ENCODE results near the gene PANX1.
"Not testable (repeated sequence)": the region's sequence is repeated elsewhere in the genome, so short reads cannot be mapped to it uniquely, and the experiment has no call there.

PANX1 gene

GRCh38 chr11:94128746-94129511 lies at the start of gene PANX1:
PANX1 (plus strand) TSS chr11:94128841; CDS start chr11:94129313, 472 bp downstream.
- DNase-seq (ENCODE audit: low spot score): peak; percentile 64

- no peak for DNase-seq (ENCODE audit: low spot score)
Measured at GRCh38 chr11:94084164-94084563, 44.5 kb upstream of the PANX1 start.

GRCh38 chr11:94088906-94089305 lies 39.7 kb upstream of the PANX1 start:
- no peak for DNase-seq (ENCODE audit: low spot score)

GRCh38 chr11:94089341-94089740 lies 39.3 kb upstream of the PANX1 start:
- DNase-seq (ENCODE audit: low spot score): no peak

- DNase-seq (ENCODE audit: low spot score): no peak
Measured at GRCh38 chr11:94090401-94090800, 38.2 kb upstream of the PANX1 start.

- no peak for DNase-seq (ENCODE audit: low spot score)
Measured at GRCh38 chr11:94091091-94091490, 37.5 kb upstream of the PANX1 start.

- no peak for DNase-seq (ENCODE audit: low spot score)
Measured at GRCh38 chr11:94100253-94100652, 28.4 kb upstream of the PANX1 start.

- no peak for DNase-seq (ENCODE audit: low spot score)
Measured at GRCh38 chr11:94103471-94103870, 25.2 kb upstream of the PANX1 start.

- no peak for DNase-seq (ENCODE audit: low spot score)
Measured at GRCh38 chr11:94104734-94105133, 23.9 kb upstream of the PANX1 start.

GRCh38 chr11:94106716-94107115 lies 21.9 kb upstream of the PANX1 start:
- no peak for DNase-seq (ENCODE audit: low spot score)

- no peak for DNase-seq (ENCODE audit: low spot score)
Measured at GRCh38 chr11:94107363-94107762, 21.3 kb upstream of the PANX1 start.

- DNase-seq (ENCODE audit: low spot score): no peak
Measured at GRCh38 chr11:94111241-94111640, 17.4 kb upstream of the PANX1 start.

- no peak for DNase-seq (ENCODE audit: low spot score)
Measured at GRCh38 chr11:94111660-94112059, 17.0 kb upstream of the PANX1 start.

GRCh38 chr11:94112206-94112953 lies 16.3 kb upstream of the PANX1 start:
- no peak for DNase-seq (ENCODE audit: low spot score)

GRCh38 chr11:94117197-94117574 lies 11.5 kb upstream of the PANX1 start:
- DNase-seq (ENCODE audit: low spot score): no peak

GRCh38 chr11:94117871-94118270 lies 10.8 kb upstream of the PANX1 start:
- no peak for DNase-seq (ENCODE audit: low spot score)

GRCh38 chr11:94119676-94120075 lies 9.0 kb upstream of the PANX1 start:
- not testable (repeated sequence) for DNase-seq (ENCODE audit: low spot score)

- DNase-seq (ENCODE audit: low spot score): not testable (repeated sequence)
Measured at GRCh38 chr11:94120516-94120915, 8.1 kb upstream of the PANX1 start.

GRCh38 chr11:94120946-94121345 lies 7.7 kb upstream of the PANX1 start:
- no peak for DNase-seq (ENCODE audit: low spot score)

- DNase-seq (ENCODE audit: low spot score): no peak
Measured at GRCh38 chr11:94125407-94126115, 3.1 kb upstream of the PANX1 start.

GRCh38 chr11:94127638-94128037 lies 1.0 kb upstream of the PANX1 start:
- DNase-seq (ENCODE audit: low spot score): no peak

GRCh38 chr11:94128291-94128745 lies 323 bp upstream of the PANX1 start:
- no peak for DNase-seq (ENCODE audit: low spot score)
